HG02798 (cell line): Measurements from ENCODE around the gene ADPGK.

Source experiments
- ATAC-seq: cut with Tn5 transposase; IDR thresholded peaks from one replicate; pipeline ENCODE4 v1.9.1; 2021; ENCODE audit warnings: mild to moderate bottlenecking; ENCODE audit not compliant: unreplicated experiment, poor library complexity

The ADPGK gene

GRCh38 chr15:72792431-72792830 lies 8.9 kb upstream of the ADPGK start:
- ATAC-seq: no peak

- ATAC-seq: no peak
Measured at GRCh38 chr15:72790302-72790910, 6.8 kb upstream of the ADPGK start.

- ATAC-seq: no peak
Measured at GRCh38 chr15:72787526-72787925, 4.0 kb upstream of the ADPGK start.

GRCh38 chr15:72786676-72787345 lies 3.3 kb upstream of the ADPGK start:
- ATAC-seq: no peak

GRCh38 chr15:72786242-72786641 lies 2.7 kb upstream of the ADPGK start:
- ATAC-seq: no peak

- no peak for ATAC-seq
Measured at GRCh38 chr15:72785841-72786240, 2.3 kb upstream of the ADPGK start.

- no peak for ATAC-seq
Measured at GRCh38 chr15:72785432-72785831, 1.9 kb upstream of the ADPGK start.

- no peak for ATAC-seq
Measured at GRCh38 chr15:72784456-72784876, 908 bp upstream of the ADPGK start.

- ATAC-seq: peak; percentile 39
Measured at GRCh38 chr15:72783004-72783639, 436 bp downstream of the ADPGK start.

- no peak for ATAC-seq
Measured at GRCh38 chr15:72782274-72783003, 1.1 kb downstream of the ADPGK start.

- no peak for ATAC-seq
Measured at GRCh38 chr15:72781631-72782030, 1.9 kb downstream of the ADPGK start.

GRCh38 chr15:72778796-72779195 lies 4.8 kb downstream of the ADPGK start:
- no peak for ATAC-seq

- no peak for ATAC-seq
Measured at GRCh38 chr15:72774696-72775383, 8.7 kb downstream of the ADPGK start.

- no peak for ATAC-seq
Measured at GRCh38 chr15:72771329-72771725, 12.2 kb downstream of the ADPGK start.

GRCh38 chr15:72770673-72771328 lies 12.8 kb downstream of the ADPGK start:
- ATAC-seq: no peak

- ATAC-seq: no peak
Measured at GRCh38 chr15:72766780-72767179, 16.8 kb downstream of the ADPGK start.

GRCh38 chr15:72766025-72766424 lies 17.5 kb downstream of the ADPGK start:
- ATAC-seq: no peak

- ATAC-seq: no peak
Measured at GRCh38 chr15:72764656-72765055, 18.9 kb downstream of the ADPGK start.

- ATAC-seq: no peak
Measured at GRCh38 chr15:72760590-72761260, 22.8 kb downstream of the ADPGK start.
